MCF 10A (cell line): ENCODE measurements around the gene ANKDD1B. TPM values are rescaled to one million over a fixed set of nuclear protein-coding genes. Genes with fewer than 3 reads are reported as not detected.
"Not testable (repeated sequence)": the region's sequence is repeated elsewhere in the genome, so short reads cannot be mapped to it uniquely, and the experiment has no call there.

Experiments
- BruUV-seq: library from RNA; stranded (reverse); fragments of 400-500 nt; replicated peaks from 2 replicates; lab custom pipeline; 2021; lab: Mats Ljungman, UMichigan
- CTCF ChIA-PET: fragments of 300-600 bp; sonication (Branson Sonifier 250); formaldehyde crosslinking; extraction: SDS; loops from one replicate; lab custom pipeline; 2021; ENCODE audit warnings: antibody characterized with exemption, inconsistent platforms; lab: Yijun Ruan, JAX
- POLR2A ChIA-PET: fragments of 300-600, 350-650 bp; sonication (Branson Sonifier 250); formaldehyde crosslinking; extraction: SDS; loops from one replicate; lab custom pipeline; 2020; ENCODE audit warnings: antibody characterized with exemption, inconsistent platforms; lab: Yijun Ruan, JAX
- DNase-seq: peaks from one replicate; pipeline ENCODE4 v3.0.0-alpha.2; 2018; ENCODE audit not compliant: unreplicated experiment
- H3K27ac Mint-ChIP-seq: one replicate; pipeline ENCODE4 v1.8.0; 2022; ENCODE audit warnings: mild to moderate bottlenecking, low read depth, mixed read lengths; ENCODE audit not compliant: unreplicated experiment
- H3K27me3 Mint-ChIP-seq: one replicate; pipeline ENCODE4 v1.8.0; 2022; ENCODE audit warnings: mixed read lengths; ENCODE audit not compliant: insufficient read depth, unreplicated experiment
- H3K36me3 Mint-ChIP-seq: one replicate; pipeline ENCODE4 v1.8.0; 2022; ENCODE audit warnings: mild to moderate bottlenecking, moderate library complexity, mixed read lengths; ENCODE audit not compliant: insufficient read depth, unreplicated experiment
- H3K4me1 Mint-ChIP-seq: one replicate; pipeline ENCODE4 v1.8.0; 2022; ENCODE audit warnings: mixed read lengths; ENCODE audit not compliant: insufficient read depth, unreplicated experiment
- H3K4me3 Mint-ChIP-seq: one replicate; pipeline ENCODE4 v1.8.0; 2022; ENCODE audit warnings: mild to moderate bottlenecking, moderate library complexity, mixed read lengths; ENCODE audit not compliant: unreplicated experiment
- H3K9me3 Mint-ChIP-seq: one replicate; pipeline ENCODE4 v1.8.0; 2022; ENCODE audit warnings: mixed read lengths; ENCODE audit not compliant: unreplicated experiment
- CTCF ChIP-seq: fragments of 200-600 bp; IDR thresholded peaks from one replicate; pipeline ENCODE4 v1.8.0; 2022; ENCODE audit warnings: antibody characterized with exemption, mild to moderate bottlenecking; ENCODE audit not compliant: unreplicated experiment
- intact Hi-C: fragments of 100-400 bp; cut with micrococcal nuclease; formaldehyde crosslinking; loops from 2 replicates; pipeline ENCODE4 v1.14.1; 2022
- total RNA-seq: library from RNA; stranded (reverse); gene quantifications from 2 replicates; pipeline ENCODE4 v1.2.3, GENCODE V29; 2022

Gene ANKDD1B
- total RNA-seq, 1 experiment from 2014 or later, result 0.68 TPM

DNA sequence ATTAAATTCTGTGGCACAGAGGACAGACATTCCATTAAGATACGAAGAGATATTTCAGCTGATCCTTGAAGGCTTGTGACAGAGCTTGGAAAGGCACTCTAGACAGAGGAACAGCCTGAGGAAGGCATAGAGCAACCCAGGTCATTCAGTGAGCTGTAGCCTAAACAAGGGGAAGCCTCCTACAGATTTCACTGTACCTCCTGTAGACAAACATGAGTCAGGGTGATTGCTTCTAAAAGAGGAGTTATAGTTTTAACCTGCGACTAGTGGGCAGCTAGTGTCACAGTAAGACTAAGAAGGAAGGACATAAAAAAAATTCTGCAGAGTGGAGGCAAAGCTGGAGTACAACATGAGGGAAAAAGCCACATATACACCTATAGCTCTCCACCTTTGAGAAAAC is 43.5 kb upstream of the ANKDD1B start:
- POLR2A ChIA-PET, result interaction anchor here (0.5 to 3.0 kb wide), 5 partner anchors 55 to 1256 kb away, joined by 3 to 20 read pairs (median 4); partner anchors contain the start of genes CERT1, HMGCR and POLK
- BruUV-seq, result no TSS peak
- intact Hi-C loops, result loop anchor here (2.0 to 5.0 kb wide), 3 partner anchors 55 to 290 kb away; partner anchors contain the start of genes CERT1, HMGCR and POLK
- CTCF ChIA-PET, result interaction anchor here (0.6 to 1.0 kb wide), 3 partner anchors 9 to 113 kb away, joined by 3 read pairs; no protein-coding TSS in a partner anchor
- no peaks in the 10 kb centered on the region for H3K27me3 Mint-ChIP-seq
- H3K27ac Mint-ChIP-seq, result peak overlapping the region; percentile 85
- TF ChIP-seq CTCF, result no peak
- peaks cover 15% of the 10 kb centered on the region for H3K9me3 Mint-ChIP-seq
- H3K4me3 Mint-ChIP-seq, result no peak overlapping the region
- DNase-seq, result peak; percentile 50
- H3K36me3 Mint-ChIP-seq, result peaks cover 13% of the 10 kb centered on the region
- peaks cover 33% of the 10 kb centered on the region for H3K4me1 Mint-ChIP-seq

- H3K27me3 Mint-ChIP-seq, result no peaks in the 10 kb centered on the region
- ChIA-PET CTCF (interaction anchor here (0.6 to 1.0 kb wide), 3 partner anchors 8 to 113 kb away, joined by 3 read pairs; no protein-coding TSS in a partner anchor), POLR2A (interaction anchor here (0.6 to 3.0 kb wide), 5 partner anchors 10 to 232 kb away, joined by 3 to 20 read pairs (median 4); partner anchors contain the start of genes CERT1, HMGCR and POLK)
- H3K4me3 Mint-ChIP-seq, result no peak overlapping the region
- DNase-seq, result no peak
- H3K9me3 Mint-ChIP-seq, result peaks cover 13% of the 10 kb centered on the region
- no peak for TF ChIP-seq CTCF
- H3K27ac Mint-ChIP-seq, result no peak overlapping the region
- peaks cover 33% of the 10 kb centered on the region for H3K4me1 Mint-ChIP-seq
- no TSS peak for BruUV-seq
- intact Hi-C loops, result loop anchor here (5.0 kb wide), 2 partner anchors 56 to 291 kb away; partner anchors contain the start of genes CERT1 and POLK
- H3K36me3 Mint-ChIP-seq, result peaks cover 18% of the 10 kb centered on the region
Measured at GRCh38 chr5:75568202-75568601, 43.1 kb upstream of the ANKDD1B start.

- intact Hi-C loops, result no loop called here
- no peaks in the 10 kb centered on the region for H3K9me3 Mint-ChIP-seq
- no TSS peak for BruUV-seq
- no peak overlapping the region for H3K4me3 Mint-ChIP-seq
- POLR2A ChIA-PET, result no interaction called here
- no peak for TF ChIP-seq CTCF
- H3K27ac Mint-ChIP-seq, result no peak overlapping the region
- H3K4me1 Mint-ChIP-seq, result peaks cover 18% of the 10 kb centered on the region
- H3K27me3 Mint-ChIP-seq, result no peaks in the 10 kb centered on the region
- H3K36me3 Mint-ChIP-seq, result peaks cover 18% of the 10 kb centered on the region
- CTCF ChIA-PET, result no interaction called here
- no peak for DNase-seq
Measured at GRCh38 chr5:75571547-75571946, 39.7 kb upstream of the ANKDD1B start.

GRCh38 chr5:75574791-75575190 is 36.5 kb upstream of the ANKDD1B start:
- POLR2A ChIA-PET, result interaction anchor here (2.8 kb wide), 1 partner anchor 63 kb away, joined by 11 read pairs; the partner anchor contains the start of genes CERT1 and POLK
- Mint-ChIP-seq H3K27ac (no peak overlapping the region), H3K9me3 (no peaks in the 10 kb centered on the region), H3K4me1 (no peaks in the 10 kb centered on the region), H3K36me3 (peaks cover 35% of the 10 kb centered on the region), H3K27me3 (no peaks in the 10 kb centered on the region), H3K4me3 (no peak overlapping the region)
- intact Hi-C loops, result no loop called here
- CTCF ChIA-PET, result interaction anchor here (0.6 kb wide), 2 partner anchors 16 to 891 kb away, joined by 3 read pairs; no protein-coding TSS in a partner anchor
- TF ChIP-seq CTCF, result no peak
- no peak for DNase-seq
- no TSS peak for BruUV-seq

DNA sequence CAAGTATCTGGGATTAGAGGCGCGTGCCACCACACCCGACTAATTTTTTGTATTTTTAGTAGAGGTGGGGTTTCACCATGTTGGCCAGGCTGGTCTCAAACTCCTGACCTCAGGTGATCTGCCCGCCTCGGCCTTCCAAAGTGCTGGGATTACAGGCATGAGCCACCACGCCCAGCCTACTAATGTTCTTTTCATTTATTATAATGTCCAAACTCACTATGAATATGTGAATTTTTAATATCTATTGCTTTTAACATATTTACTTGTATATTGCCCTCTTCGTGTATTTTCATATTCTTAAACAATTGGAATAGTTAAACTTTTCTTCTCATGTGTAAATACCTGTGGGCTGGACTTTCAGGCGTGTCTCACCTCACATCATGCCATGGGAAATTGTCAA is 33.0 kb upstream of the ANKDD1B start:
- POLR2A ChIA-PET, BruUV-seq, H3K9me3 Mint-ChIP-seq, H3K4me1 Mint-ChIP-seq, H3K27me3 Mint-ChIP-seq, H3K4me3 Mint-ChIP-seq, intact Hi-C loops, H3K27ac Mint-ChIP-seq, DNase-seq: not testable (repeated sequence)
- H3K36me3 Mint-ChIP-seq, result peaks cover 50% of the 10 kb centered on the region
- CTCF ChIA-PET, result interaction anchor here (0.9 kb wide), 1 partner anchor 101 kb away, joined by 3 read pairs; no protein-coding TSS in a partner anchor
